Pancreas (tissue), 10 donors: ENCODE data around the gene ZHX3. TPM values are rescaled to one million over a fixed set of nuclear protein-coding genes. Genes with fewer than 3 reads are reported as not detected.

Experiments
- ATAC-seq, 4 donors: fragments of 200-7000 bp; cut with Tn5 transposase; one replicate each; pipeline versions ENCODE4 v1.8.0 to v1.9.1; 2020; ENCODE audit warnings: mild to moderate bottlenecking in 4 of 4, moderate library complexity in 4 of 4
- DNase-seq, 6 donors: peaks; one replicate each; pipeline ENCODE4 v3.0.0-alpha.2; 2020
- FAIRE-seq: peaks from 2 replicates; lab custom pipeline; 2012; peaks lifted over from hg19 to GRCh38; lab: Jason Lieb, UNC
- H3K27ac ChIP-seq, 4 donors: fragments of 200-600 bp; sonication (generic); 1 replicate in 3 of 4; 2 replicates in 1 of 4; pipeline versions ENCODE4 v1.5.0 to v1.8.0; 2020
- H3K27me3 ChIP-seq, 4 donors: fragments of 200-600 bp; one replicate each; pipeline ENCODE4 v1.8.0; 2021
- H3K36me3 ChIP-seq, 3 donors: fragments of 200-600 bp; sonication (generic) in 1 of 3; one replicate each; pipeline versions ENCODE4 v1.5.0 to v1.8.0; 2020 to 2021
- H3K4me1 ChIP-seq, 3 donors: fragments of 200-600 bp; one replicate each; pipeline ENCODE4 v1.8.0; 2021
- H3K4me3 ChIP-seq, 4 donors: fragments of 200-600 bp; sonication (generic) in 2 of 4; one replicate each; pipeline versions ENCODE4 v1.5.0 to v1.8.0; 2020 to 2021
- H3K9me3 ChIP-seq, 4 donors: fragments of 200-600 bp; one replicate each; pipeline ENCODE4 v1.8.0; 2021
- WGBS, 2 donors: extraction: QIAGEN DNeasy Blood & Tissue Kit; methylation state at CpG; one replicate each; pipeline ENCODE4 v1.1.7; 2013; 5-methylcytosine and 5-hydroxymethylcytosine counted together
- intact Hi-C, 3 donors: fragments of 100-400 bp; cut with DNase I; formaldehyde crosslinking; loops; one replicate each; pipeline versions ENCODE4 v1.11.1 to v1.14.2; 2022
- polyA plus RNA-seq, 2 donors: library from polyadenylated mRNA; stranded (reverse); fragments of 200-250 nt; gene quantifications; one replicate each; pipeline ENCODE4 v1.2.3, GENCODE V29; 2013
- total RNA-seq, 6 donors: library from RNA; stranded (reverse); fragmentation: NEBNext Ultra II Directional in 4 of 6; extraction: Animal tissue kit (Norgen Biotek cat#: 25700) in 4 of 6; gene quantifications; one replicate each; pipeline versions ENCODE4 v1.2.1 to v1.2.4, GENCODE V29; 2021 to 2023
- TF ChIP-seq, protein P1 (sequence below), 4 donors: fragments of 200-600 bp; sonication (generic) in 3 of 4; IDR thresholded peaks; one replicate each; pipeline versions ENCODE4 v1.5.0 to v1.8.0; 2021; ENCODE audit warnings: antibody characterized with exemption in 4 of 4
- donor health status: healthy with polysubstance abuse.
- donor health status: DM: no; HTN: no; CAD: no; lungs with moderate emphysema.
- donor health status: DM: no; HTN: no; CAD: no.
- donor health status: control.
- donor health status: control.
- donor health status: Bipolar disorder and iron deficiency.
- donor health status: DM: yes; HTN: yes; CAD: no.
- donor health status: DM: no; HTN: no; CAD: no.
- donor health status: DM: no; HTN: no; CAD: no.
- donor health status: DM: yes; HTN: yes; CAD: no.

The ZHX3 gene
- total and polyA plus RNA-seq, 8 donors: 7.9 to 17.3 (median 13.0) TPM

DNA sequence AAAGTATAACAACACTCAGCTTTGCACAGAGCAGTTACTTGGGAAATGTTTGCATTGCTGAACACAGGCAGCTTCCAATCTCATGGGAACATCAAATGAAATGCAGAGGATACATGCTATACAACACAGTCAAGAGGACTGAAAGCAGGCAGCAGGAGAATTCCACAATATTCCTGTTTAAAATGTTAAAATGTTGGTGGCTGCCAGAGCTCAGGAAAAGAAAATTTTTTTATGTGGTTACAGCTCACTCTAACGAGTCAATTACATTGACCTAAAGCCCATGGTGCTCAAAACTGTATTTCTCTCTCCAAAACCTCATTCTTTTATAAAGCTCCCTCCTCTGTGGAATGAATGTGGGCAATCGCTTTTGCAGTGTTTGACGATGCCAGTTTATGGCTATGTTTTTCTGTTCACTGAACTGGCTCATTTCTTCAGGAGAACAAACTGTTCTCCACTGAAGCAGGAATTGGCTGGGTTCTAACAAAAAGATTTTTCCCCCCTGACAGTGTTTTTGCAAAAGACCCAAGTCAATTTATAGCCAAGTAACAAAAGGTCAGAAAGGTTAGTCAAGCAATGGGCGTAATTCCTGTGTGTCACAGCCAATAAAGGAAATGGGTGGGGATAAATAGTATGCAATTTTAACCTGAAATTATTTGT, 69.0 kb downstream of the ZHX3 start:
- Histone ChIP-seq H3K9me3 (no peaks in the 10 kb centered on the region), H3K4me1 (peaks cover 0 to 9% (median 9%) of the 10 kb centered on the region in 3 donors), H3K36me3 (no peaks in the 10 kb centered on the region), H3K27me3 (no peaks in the 10 kb centered on the region), H3K27ac (peak overlapping the region in 2 of 4 donors; percentile 25 to 34), H3K4me3 (no peak overlapping the region)
- TF ChIP-seq, protein P1, sequence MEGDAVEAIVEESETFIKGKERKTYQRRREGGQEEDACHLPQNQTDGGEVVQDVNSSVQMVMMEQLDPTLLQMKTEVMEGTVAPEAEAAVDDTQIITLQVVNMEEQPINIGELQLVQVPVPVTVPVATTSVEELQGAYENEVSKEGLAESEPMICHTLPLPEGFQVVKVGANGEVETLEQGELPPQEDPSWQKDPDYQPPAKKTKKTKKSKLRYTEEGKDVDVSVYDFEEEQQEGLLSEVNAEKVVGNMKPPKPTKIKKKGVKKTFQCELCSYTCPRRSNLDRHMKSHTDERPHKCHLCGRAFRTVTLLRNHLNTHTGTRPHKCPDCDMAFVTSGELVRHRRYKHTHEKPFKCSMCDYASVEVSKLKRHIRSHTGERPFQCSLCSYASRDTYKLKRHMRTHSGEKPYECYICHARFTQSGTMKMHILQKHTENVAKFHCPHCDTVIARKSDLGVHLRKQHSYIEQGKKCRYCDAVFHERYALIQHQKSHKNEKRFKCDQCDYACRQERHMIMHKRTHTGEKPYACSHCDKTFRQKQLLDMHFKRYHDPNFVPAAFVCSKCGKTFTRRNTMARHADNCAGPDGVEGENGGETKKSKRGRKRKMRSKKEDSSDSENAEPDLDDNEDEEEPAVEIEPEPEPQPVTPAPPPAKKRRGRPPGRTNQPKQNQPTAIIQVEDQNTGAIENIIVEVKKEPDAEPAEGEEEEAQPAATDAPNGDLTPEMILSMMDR (IDR thresholded peaks at IDR 0.05): no peak
- FAIRE-seq (no peak), ATAC-seq (peak in 3 of 4 donors; percentile 19 to 60 (median 26)), DNase-seq (no peak)
- intact Hi-C loops: no loop called here
- WGBS, 2 donors: 50 to 59% methylated on average over 4 of the region's 4 CpGs

DNA sequence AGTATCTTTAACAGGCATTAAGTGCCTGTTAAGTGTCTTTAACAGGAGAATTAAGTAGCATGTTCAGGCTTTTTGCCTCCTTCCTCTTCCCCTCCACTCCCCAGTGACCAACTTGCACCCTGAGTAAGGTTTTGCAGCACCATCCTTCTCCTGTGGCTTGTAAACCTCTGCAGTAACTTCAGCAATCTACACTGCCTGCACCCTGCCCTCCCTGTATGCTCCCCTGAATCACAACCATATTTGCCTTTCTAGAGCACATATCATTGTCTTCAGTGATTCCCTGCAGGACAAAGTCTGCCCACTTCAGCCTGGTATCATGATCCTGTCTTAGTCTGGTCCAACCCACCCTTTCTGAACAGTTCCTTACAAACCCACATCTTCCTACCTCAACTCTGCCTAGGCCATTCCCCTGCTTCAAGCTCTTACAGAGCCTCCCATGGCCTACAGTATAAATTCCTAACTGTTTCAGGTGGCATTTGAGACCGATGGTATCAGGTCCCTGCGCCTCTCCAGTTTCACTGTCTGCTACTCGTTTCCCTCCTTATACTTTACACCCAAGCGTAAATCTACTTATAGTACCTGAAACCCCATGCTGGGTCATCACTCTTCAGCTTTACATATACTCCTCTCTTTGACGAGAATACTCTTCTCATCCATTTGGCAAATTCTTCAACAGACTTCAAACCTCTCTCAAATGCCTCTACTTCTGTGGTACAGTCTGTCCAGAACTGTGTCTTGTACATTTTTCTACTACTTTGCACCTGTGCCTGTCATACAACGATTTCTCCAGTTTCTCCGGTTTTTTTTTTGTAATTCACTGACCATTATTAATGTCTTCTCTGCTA, 69.8 kb downstream of the ZHX3 start:
- H3K36me3 ChIP-seq: no peaks in the 10 kb centered on the region
- peaks cover 0 to 9% (median 9%) of the 10 kb centered on the region in 3 donors for H3K4me1 ChIP-seq
- DNase-seq: no peak
- no peaks in the 10 kb centered on the region for H3K9me3 ChIP-seq
- H3K27me3 ChIP-seq: no peaks in the 10 kb centered on the region
- TF ChIP-seq, protein P1 (IDR thresholded peaks at IDR 0.05): no peak
- WGBS, 2 donors: 77 to 87% methylated on average over 7 of the region's 7 CpGs
- H3K27ac ChIP-seq: peak overlapping the region in 3 of 4 donors; percentile 18 to 34 (median 25)
- no peak for FAIRE-seq
- no peak for ATAC-seq
- intact Hi-C loops: no loop called here
- H3K4me3 ChIP-seq: no peak overlapping the region

DNA sequence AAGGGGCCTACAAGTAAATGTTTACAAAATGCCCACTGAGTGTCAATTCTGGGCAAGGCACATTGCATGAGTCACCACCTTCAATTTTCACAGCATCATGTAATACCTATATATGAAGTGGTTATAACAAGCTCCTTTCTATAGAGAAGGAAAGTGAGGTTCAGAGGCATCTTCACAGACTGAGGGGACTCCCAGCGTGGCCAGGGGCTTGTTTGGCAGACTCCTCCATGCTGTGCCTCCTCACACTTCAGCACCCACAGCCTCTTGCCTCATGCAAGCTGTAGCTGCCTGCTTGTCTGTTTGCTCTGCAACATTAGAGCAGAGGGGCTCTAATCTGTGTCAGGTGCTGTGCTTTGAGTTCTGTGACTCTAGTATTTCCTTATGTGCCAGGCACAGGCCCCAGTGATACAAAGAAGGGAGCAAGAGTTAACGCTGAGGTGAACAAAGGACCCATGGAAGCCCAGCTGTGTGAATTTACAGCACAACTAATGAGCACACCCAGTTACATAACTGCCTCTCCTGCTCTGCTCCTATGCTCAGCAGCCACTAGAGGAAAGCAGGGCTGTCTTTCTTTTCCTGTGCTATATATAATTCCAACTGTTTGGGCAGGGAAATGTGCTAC, 72.3 kb downstream of the ZHX3 start:
- DNase-seq (no peak), ATAC-seq (peak in 3 of 4 donors; percentile 54 to 67 (median 55)), FAIRE-seq (no peak)
- Histone ChIP-seq H3K27ac (no peak overlapping the region), H3K4me3 (no peak overlapping the region), H3K36me3 (no peaks in the 10 kb centered on the region), H3K9me3 (no peaks in the 10 kb centered on the region), H3K27me3 (no peaks in the 10 kb centered on the region), H3K4me1 (peaks cover 0 to 9% (median 9%) of the 10 kb centered on the region in 3 donors)
- whole genome bisulfite sequencing, 2 donors: 70% methylated on average over 2 of the region's 2 CpGs
- intact Hi-C loops: no loop called here
- TF ChIP-seq, protein P1 (IDR thresholded peaks at IDR 0.05): no peak

- Histone ChIP-seq H3K4me1 (peaks cover 0 to 5% (median 0%) of the 10 kb centered on the region in 3 donors), H3K27ac (no peak overlapping the region), H3K9me3 (no peaks in the 10 kb centered on the region), H3K36me3 (no peaks in the 10 kb centered on the region), H3K4me3 (no peak overlapping the region), H3K27me3 (no peaks in the 10 kb centered on the region)
- 79 to 90% methylated on average over 2 of the region's 2 CpGs for WGBS, 2 donors
- intact Hi-C loops: no loop called here
- DNase-seq: no peak
- TF ChIP-seq, protein P1 (IDR thresholded peaks at IDR 0.05): no peak
- no peak for ATAC-seq
- no peak for FAIRE-seq
Observed at GRCh38 chr20:41242807-41243206, 74.7 kb downstream of the ZHX3 start.
